ENCODE data around the gene NTNG1. TPM values are rescaled to one million over a fixed set of nuclear protein-coding genes. Genes with fewer than 3 reads are reported as not detected.

Gene NTNG1
- total RNA-seq, 1 donor from 2014 or later: 19.7 TPM

DNA sequence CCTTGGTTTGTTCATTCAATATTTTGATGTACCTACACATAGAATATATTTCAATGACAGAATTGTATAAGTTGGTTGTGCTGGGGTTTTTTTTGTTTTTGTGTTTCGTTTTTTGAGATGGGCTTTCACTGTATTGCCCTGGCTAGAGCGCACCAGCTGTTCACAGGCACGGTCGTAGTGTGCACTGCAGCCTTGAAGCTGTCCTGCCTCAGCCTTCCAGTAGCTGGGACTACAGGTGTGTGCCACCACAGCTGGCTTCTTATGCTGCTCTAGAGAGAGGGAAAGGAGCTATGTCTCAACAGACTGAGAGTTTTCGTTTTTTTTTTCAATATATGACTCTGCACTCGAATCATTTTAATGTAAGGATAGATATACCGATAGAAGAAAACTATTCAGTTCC is 102.6 kb downstream of the NTNG1 start:
- Mint-ChIP-seq H3K4me3 (no peak overlapping the region), H3K9me3 (no peaks in the 10 kb centered on the region), H3K27ac (no peak overlapping the region), H3K27me3 (no peaks in the 10 kb centered on the region), H3K4me1 (ENCODE audit: unreplicated experiment) (peaks cover 12% of the 10 kb centered on the region), H3K36me3 (no peaks in the 10 kb centered on the region)
- no peak for DNase-seq (ENCODE audit: extremely low spot score, unreplicated experiment)
- TF ChIP-seq, protein P1, sequence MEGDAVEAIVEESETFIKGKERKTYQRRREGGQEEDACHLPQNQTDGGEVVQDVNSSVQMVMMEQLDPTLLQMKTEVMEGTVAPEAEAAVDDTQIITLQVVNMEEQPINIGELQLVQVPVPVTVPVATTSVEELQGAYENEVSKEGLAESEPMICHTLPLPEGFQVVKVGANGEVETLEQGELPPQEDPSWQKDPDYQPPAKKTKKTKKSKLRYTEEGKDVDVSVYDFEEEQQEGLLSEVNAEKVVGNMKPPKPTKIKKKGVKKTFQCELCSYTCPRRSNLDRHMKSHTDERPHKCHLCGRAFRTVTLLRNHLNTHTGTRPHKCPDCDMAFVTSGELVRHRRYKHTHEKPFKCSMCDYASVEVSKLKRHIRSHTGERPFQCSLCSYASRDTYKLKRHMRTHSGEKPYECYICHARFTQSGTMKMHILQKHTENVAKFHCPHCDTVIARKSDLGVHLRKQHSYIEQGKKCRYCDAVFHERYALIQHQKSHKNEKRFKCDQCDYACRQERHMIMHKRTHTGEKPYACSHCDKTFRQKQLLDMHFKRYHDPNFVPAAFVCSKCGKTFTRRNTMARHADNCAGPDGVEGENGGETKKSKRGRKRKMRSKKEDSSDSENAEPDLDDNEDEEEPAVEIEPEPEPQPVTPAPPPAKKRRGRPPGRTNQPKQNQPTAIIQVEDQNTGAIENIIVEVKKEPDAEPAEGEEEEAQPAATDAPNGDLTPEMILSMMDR (conservative IDR thresholded peaks at IDR 0.05): no peak

DNA sequence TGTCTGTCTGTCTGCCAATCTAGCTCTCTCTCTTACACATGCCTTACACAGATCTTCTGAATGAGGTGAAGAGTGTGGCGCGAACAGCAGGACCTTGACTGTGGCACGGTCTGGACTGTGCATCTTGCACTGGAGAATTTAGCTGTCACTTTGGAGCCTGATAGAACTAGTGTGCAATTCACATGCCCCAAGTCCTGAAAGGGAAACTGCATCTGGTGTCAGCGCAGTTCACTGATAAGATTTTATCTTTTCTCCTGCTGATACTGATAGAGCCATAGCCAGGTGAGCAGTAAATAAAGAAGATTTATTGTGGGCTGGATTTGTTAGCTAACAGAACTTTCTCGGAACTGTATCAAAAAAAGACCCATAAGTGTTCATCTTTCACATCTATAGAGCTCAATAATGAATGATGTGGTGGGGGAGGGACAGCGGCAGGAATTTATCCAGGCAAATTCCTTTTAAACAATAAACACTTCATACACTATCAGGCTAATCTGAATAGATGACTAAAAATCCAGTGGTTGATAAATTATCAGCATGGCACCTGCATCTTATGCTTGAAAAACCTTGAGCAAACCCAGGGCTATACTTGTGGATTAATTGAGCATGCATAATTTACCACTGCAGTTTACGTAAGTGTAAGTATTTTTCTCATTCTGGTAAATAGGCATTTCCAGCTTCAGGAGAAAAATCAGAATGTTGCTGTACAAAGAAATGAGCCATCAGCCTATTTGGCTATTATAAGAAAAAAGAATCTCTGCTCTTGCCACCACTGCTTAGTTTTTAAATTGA is 104.1 kb downstream of the NTNG1 start:
- Mint-ChIP-seq H3K27ac (no peak overlapping the region), H3K9me3 (no peaks in the 10 kb centered on the region), H3K4me1 (ENCODE audit: unreplicated experiment) (peaks cover 12% of the 10 kb centered on the region), H3K36me3 (peaks cover 3% of the 10 kb centered on the region), H3K27me3 (no peaks in the 10 kb centered on the region), H3K4me3 (no peak overlapping the region)
- TF ChIP-seq, protein P1 (conservative IDR thresholded peaks at IDR 0.05): no peak
- no peak for DNase-seq (ENCODE audit: extremely low spot score, unreplicated experiment)

DNA sequence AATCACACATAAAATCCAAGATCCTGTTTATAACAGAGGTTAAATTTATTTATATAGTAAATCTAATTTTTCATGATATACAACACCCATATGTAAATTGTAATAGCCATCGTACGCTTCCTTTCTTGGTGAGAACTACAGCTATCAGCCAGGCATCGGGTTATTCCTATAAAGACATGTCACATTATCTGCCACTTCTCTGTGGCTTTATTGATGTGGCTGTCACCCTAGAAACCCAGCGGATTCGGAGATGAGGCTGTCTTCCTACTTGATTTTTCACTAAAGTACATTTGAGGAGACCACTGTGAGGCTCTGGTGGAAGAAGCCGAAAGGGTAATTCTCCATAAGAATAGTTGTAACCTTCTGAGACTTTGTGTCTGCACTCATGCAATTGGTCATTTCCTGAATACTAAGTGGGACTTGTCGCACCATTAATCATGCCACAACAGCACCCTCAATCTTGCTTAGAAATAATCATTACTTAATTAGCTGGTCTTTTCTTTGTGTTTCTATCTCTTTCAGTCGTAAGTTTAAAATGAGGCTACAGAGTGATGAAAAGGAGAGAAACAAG is 106.0 kb downstream of the NTNG1 start:
- TF ChIP-seq, protein P1 (conservative IDR thresholded peaks at IDR 0.05): no peak
- H3K27me3 Mint-ChIP-seq: no peaks in the 10 kb centered on the region
- H3K4me1 Mint-ChIP-seq (ENCODE audit: unreplicated experiment): peaks cover 12% of the 10 kb centered on the region
- DNase-seq (ENCODE audit: extremely low spot score, unreplicated experiment): no peak
- H3K4me3 Mint-ChIP-seq: no peak overlapping the region
- H3K9me3 Mint-ChIP-seq: peaks cover 7% of the 10 kb centered on the region
- peaks cover 5% of the 10 kb centered on the region for H3K36me3 Mint-ChIP-seq
- H3K27ac Mint-ChIP-seq: no peak overlapping the region

DNA sequence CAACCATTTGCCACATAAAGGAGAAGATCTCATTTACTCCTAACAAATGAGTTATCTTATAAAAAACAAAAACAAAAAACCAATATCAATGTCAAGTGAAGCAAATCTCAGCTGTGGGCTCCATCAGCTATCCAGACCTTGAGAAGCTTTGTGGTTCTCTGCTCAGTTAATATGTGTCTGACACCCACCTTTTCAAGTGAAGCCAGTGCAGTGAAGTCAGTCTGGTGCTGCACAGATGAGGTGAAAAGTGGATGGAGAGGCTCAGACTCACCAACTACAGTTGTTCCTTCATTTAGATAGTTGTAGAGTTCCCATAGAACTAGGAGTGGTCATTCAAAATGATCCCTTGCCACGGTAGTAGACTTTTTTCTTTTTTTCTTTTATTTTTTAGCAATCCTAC is 106.8 kb downstream of the NTNG1 start:
- Mint-ChIP-seq H3K4me3 (no peak overlapping the region), H3K36me3 (peaks cover 5% of the 10 kb centered on the region), H3K27me3 (no peaks in the 10 kb centered on the region), H3K9me3 (peaks cover 7% of the 10 kb centered on the region), H3K4me1 (ENCODE audit: unreplicated experiment) (peaks cover 10% of the 10 kb centered on the region), H3K27ac (no peak overlapping the region)
- DNase-seq (ENCODE audit: extremely low spot score, unreplicated experiment): no peak
- TF ChIP-seq, protein P1 (conservative IDR thresholded peaks at IDR 0.05): no peak

DNA sequence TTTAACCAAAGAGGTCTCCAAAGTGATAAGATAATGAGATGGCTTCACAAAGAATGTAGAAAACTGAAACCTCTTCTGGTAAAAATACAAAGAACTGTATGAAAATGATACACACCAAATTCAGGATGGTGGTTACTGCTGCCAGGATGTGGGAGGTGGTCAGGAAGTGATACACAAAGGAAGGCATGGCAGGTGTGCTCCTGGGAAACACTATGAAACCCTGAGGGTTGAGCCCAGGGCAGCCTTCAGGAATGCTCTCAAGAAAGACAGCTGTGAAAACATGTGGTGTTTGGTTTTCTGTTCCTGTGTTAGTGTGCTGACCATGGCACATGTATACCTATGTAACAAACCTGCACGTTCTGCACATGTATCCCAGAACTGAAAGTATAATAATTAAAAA is 109.3 kb downstream of the NTNG1 start:
- Mint-ChIP-seq H3K36me3 (peaks cover 5% of the 10 kb centered on the region), H3K27me3 (no peaks in the 10 kb centered on the region), H3K9me3 (peaks cover 7% of the 10 kb centered on the region), H3K4me3 (no peak overlapping the region), H3K4me1 (ENCODE audit: unreplicated experiment) (peaks cover 15% of the 10 kb centered on the region), H3K27ac (no peak overlapping the region)
- no peak for DNase-seq (ENCODE audit: extremely low spot score, unreplicated experiment)
- TF ChIP-seq, protein P1 (conservative IDR thresholded peaks at IDR 0.05): no peak
